Measurements from ENCODE around the gene OR7C1. TPM values are rescaled to one million over a fixed set of nuclear protein-coding genes. Genes with fewer than 3 reads are reported as not detected.
A peak's percentile ranks its signal among the peaks of the same experiment; 100 is the strongest.
"Not testable (repeated sequence)": the region's sequence is repeated elsewhere in the genome, so short reads cannot be mapped to it uniquely, and the experiment has no call there.

OR7C1 gene
- total RNA-seq, 2 donors from 2014 or later = not detected

GRCh38 chr19:14775869-14776586, 59.0 kb downstream of the OR7C1 start:
- TF ChIP-seq CTCF (IDR thresholded peaks at IDR 0.05) = no peak
- TF ChIP-seq POLR2A (IDR thresholded peaks at IDR 0.05) = no peak
- H3K27me3 ChIP-seq = no peaks in the 10 kb centered on the region
- no peak overlapping the region for H3K4me3 ChIP-seq
- 3 to 8% methylated on average over 20 to 22 of the region's 22 CpGs for WGBS, 2 donors
- DNase-seq (no peak), ATAC-seq (no peak)
- no peaks in the 10 kb centered on the region for H3K9me3 ChIP-seq
- no peaks in the 10 kb centered on the region for H3K4me1 ChIP-seq
- H3K27ac ChIP-seq = peak overlapping the region in 1 of 4 donors; percentile 37
- no peaks in the 10 kb centered on the region for H3K36me3 ChIP-seq (replicated peaks in 1 of 2; ENCODE audit: insufficient read depth in 1 of 2, low read depth in 2 of 2)
- intact Hi-C loops (cut with DNase I) = no loop called here

- DNase-seq; H3K27me3 ChIP-seq; intact Hi-C loops (cut with DNase I); H3K27ac ChIP-seq; H3K4me3 ChIP-seq; H3K9me3 ChIP-seq; H3K4me1 ChIP-seq; H3K36me3 ChIP-seq (replicated peaks in 1 of 2; ENCODE audit: insufficient read depth in 1 of 2, low read depth in 2 of 2); ATAC-seq: not testable (repeated sequence)
- WGBS, 2 donors = 68 to 80% methylated on average over 7 to 8 of the region's 8 CpGs
These were observed 59.7 kb downstream of the OR7C1 start for GRCh38 chr19:14775326-14775725.

- no peaks in the 10 kb centered on the region for H3K36me3 ChIP-seq (replicated peaks in 1 of 2; ENCODE audit: insufficient read depth in 1 of 2, low read depth in 2 of 2)
- TF ChIP-seq POLR2A (IDR thresholded peaks at IDR 0.05) = no peak
- TF ChIP-seq CTCF (IDR thresholded peaks at IDR 0.05) = no peak
- H3K4me1 ChIP-seq = no peaks in the 10 kb centered on the region
- no peak overlapping the region for H3K4me3 ChIP-seq
- no peak for DNase-seq
- H3K27ac ChIP-seq = no peak overlapping the region
- no peak for ATAC-seq
- no peaks in the 10 kb centered on the region for H3K27me3 ChIP-seq
- WGBS, 2 donors = 55 to 67% methylated on average over 9 to 10 of the region's 10 CpGs
- intact Hi-C loops (cut with DNase I) = no loop called here
- no peaks in the 10 kb centered on the region for H3K9me3 ChIP-seq
These were observed 60.6 kb downstream of the OR7C1 start for GRCh38 chr19:14774373-14774772.

GRCh38 chr19:14773722-14774121, 61.3 kb downstream of the OR7C1 start:
- H3K27ac ChIP-seq; H3K9me3 ChIP-seq; H3K4me1 ChIP-seq; H3K36me3 ChIP-seq (replicated peaks in 1 of 2; ENCODE audit: insufficient read depth in 1 of 2, low read depth in 2 of 2); ATAC-seq; H3K27me3 ChIP-seq; DNase-seq; H3K4me3 ChIP-seq; intact Hi-C loops (cut with DNase I): not testable (repeated sequence)
- 51 to 68% methylated on average over 2 to 9 of the region's 9 CpGs for WGBS, 2 donors

- H3K27me3 ChIP-seq = no peaks in the 10 kb centered on the region
- intact Hi-C loops (cut with DNase I) = no loop called here
- TF ChIP-seq POLR2A (IDR thresholded peaks at IDR 0.05) (no peak), CTCF (IDR thresholded peaks at IDR 0.05) (no peak)
- H3K4me3 ChIP-seq = no peak overlapping the region
- H3K27ac ChIP-seq = no peak overlapping the region
- ATAC-seq = no peak
- no peaks in the 10 kb centered on the region for H3K4me1 ChIP-seq
- H3K36me3 ChIP-seq (replicated peaks in 1 of 2; ENCODE audit: insufficient read depth in 1 of 2, low read depth in 2 of 2) = no peaks in the 10 kb centered on the region
- DNase-seq = no peak
- H3K9me3 ChIP-seq = no peaks in the 10 kb centered on the region
- 81 to 89% methylated on average over 5 to 7 of the region's 7 CpGs for WGBS, 2 donors
These were observed 62.0 kb downstream of the OR7C1 start for GRCh38 chr19:14772995-14773394.

GRCh38 chr19:14772467-14772866, 62.5 kb downstream of the OR7C1 start:
- no peak for DNase-seq
- TF ChIP-seq CTCF (IDR thresholded peaks at IDR 0.05) (no peak), POLR2A (IDR thresholded peaks at IDR 0.05) (no peak)
- H3K27ac ChIP-seq = no peak overlapping the region
- no peaks in the 10 kb centered on the region for H3K36me3 ChIP-seq (replicated peaks in 1 of 2; ENCODE audit: insufficient read depth in 1 of 2, low read depth in 2 of 2)
- WGBS, 2 donors = 64 to 69% methylated on average over 8 of the region's 8 CpGs
- no peaks in the 10 kb centered on the region for H3K9me3 ChIP-seq
- no peak for ATAC-seq
- H3K27me3 ChIP-seq = no peaks in the 10 kb centered on the region
- intact Hi-C loops (cut with DNase I) = no loop called here
- no peak overlapping the region for H3K4me3 ChIP-seq
- no peaks in the 10 kb centered on the region for H3K4me1 ChIP-seq
